ENCODE measurements around the gene LARGE1.

LARGE1 gene

DNA sequence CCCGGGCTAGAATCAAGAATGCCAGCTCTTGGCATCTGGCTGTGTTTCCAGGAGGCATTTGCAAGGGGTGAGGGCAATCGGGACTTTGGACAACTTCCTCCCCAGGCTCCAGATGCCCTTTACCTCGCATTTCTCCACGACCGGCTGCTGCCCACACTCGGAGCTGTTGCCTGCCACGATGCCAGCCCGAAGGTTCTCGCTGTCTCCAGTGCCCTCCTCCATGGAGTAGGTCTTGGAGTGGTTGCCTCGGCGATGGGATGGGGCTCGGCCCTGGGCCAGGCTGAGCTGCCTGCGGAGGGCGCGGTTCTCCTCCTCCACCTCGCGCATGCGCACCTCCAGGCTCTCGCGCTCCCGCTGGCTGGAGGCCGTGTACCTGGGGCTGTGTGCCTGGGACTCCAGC is 270.0 kb downstream of the LARGE1 start:
- DNase-seq: no peak

DNA sequence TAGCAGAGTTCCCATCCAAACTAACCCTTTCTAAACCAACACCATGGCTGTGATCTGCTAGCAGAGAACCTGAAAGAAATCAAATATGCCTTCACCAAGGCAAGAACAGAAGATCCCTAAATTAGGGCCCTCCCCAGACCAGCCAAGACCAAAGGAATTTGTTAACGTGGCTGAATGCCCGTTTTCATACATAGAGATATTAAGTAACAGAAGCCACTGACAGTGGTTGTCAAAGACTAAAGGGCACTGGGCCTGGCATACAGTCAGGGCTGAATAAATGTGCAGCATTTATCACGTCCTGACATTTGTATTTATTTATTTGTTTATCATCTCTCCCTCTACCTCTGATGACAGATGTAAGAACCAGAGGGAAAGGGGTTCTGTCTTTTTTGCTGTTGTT is 271.8 kb downstream of the LARGE1 start:
- DNase-seq: no peak

DNA sequence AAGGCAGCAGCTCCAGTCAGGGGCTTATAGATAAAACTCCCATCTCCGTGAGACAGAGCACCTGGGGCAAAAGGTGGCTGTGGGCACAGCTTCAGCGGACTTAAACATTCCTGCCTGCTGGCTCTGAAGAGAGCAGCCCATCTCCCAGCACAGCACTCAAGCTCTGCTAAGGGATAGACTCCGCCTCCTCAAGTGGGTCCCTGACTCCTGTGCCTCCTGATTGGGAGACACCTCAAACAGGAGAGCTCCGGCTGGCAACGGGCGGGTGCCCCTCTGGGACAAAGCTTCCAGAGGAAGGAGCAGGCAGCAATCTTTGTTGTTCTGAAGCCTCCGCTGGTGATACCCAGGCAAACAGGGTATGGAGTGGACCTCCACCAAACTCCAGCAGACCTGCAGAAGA is 279.4 kb downstream of the LARGE1 start:
- DNase-seq: no peak

DNA sequence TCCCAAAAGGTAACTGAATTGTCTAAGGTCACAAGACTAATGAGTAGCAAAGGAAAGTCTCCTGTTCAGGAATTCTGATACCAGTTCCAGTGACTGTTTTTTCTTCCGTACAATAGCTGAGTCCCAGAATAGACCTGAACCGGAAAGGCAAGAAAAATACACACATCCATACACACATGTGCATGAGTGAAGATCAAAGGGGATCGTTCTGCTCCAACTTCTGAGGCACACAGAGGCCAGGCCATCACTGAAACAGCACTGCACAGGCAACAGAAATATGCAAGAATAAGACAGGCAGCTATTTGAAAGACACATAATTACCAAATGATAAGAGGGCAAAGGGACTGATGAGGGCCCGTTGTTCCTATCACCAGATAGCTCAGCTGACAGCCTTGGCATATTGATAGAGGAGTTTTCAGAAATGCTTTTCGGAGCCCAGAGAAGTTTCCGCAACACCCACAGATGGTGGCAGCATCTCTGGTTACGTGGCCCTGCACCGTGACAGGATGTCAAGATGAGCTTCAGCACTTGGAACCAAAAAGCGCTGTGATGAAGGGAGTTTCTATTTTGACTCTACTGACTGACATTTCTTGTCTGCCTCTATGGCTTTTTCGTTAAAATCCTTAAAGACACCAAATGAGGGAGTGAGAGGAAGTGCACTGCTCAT is 280.6 kb downstream of the LARGE1 start:
- DNase-seq: no peak

GRCh38 chr22:33635766-33636165 is 284.5 kb downstream of the LARGE1 start:
- no peak for DNase-seq

DNA sequence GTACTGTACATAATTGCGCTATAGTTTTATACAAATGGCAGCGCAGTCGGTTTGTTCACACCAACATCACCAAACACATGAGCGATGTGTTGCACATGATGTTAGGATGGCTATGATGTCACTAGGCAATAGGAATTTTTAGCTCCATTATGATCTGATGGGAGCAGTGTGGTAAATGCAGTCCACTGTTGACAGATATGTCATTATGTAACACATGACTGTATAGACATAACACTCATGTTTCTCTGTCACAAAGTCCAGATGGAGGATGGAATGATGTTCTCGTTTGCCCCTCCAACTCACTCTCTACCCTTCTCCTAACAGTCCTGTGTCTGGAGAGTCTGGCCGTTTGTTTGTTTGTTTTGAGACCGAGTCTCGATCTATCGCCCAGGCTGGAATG is 288.5 kb downstream of the LARGE1 start:
- DNase-seq: no peak

DNA sequence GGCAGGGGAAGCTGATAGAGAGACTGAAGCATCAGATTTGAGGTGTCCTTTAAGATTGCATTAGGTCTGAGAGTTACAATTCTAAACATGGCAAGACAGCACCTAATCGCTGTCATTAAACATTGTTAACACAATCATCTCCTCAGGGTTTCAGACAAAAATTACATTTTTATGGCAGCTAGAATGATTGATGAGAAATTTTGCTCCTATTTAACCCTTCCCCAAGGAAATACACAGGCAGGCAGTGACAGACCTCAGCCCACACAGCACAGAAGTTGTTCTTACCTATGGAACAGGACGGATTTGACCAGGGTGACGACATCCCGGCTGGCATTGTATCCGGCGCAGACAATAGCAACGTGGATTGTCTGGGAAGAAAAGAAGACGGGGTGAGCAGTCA is 294.3 kb downstream of the LARGE1 start:
- no peak for DNase-seq

GRCh38 chr22:33620085-33620484 is 300.2 kb downstream of the LARGE1 start:
- DNase-seq: no peak

DNA sequence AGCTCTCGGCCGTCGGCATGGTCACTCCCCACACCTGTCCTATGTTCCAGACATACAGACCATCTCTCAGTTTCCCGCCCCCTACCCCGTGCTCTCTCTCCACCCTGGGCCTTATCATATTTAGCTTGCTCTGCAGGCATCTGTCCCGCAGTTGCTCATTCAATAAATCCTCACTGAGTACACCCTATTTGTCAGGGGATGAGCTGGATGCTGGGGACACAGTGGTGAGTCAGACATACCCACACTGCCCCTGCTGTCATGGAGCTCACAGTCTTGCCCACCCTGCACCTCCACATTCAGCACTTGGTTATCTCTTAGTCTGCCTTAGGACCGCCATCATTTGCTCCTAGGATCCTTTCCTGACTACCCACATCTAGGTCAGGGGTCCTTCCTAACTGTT is 313.8 kb downstream of the LARGE1 start:
- DNase-seq: no peak

- no peak for DNase-seq
Measured at GRCh38 chr22:33605666-33606065, 314.6 kb downstream of the LARGE1 start.

DNA sequence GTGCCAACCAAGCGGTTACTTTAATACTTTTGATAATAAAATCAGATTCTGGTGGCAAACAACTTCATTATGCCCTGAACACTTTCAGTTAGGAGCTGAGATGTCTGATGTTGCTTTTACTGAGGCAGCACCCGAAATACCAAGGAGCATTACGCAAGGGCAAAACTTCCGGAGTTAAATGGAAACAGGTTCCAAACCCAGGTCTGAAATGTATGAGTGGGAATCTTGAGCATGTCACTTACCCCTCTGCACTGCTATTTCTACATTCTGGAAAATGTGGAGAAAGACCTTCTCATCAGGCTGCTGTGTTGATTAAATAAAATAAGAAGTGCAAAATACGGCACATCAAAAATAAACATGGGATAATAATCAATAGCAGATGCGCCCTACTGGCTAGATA is 315.1 kb downstream of the LARGE1 start:
- no peak for DNase-seq

GRCh38 chr22:33601062-33601461 is 319.2 kb downstream of the LARGE1 start:
- DNase-seq: no peak

- no peak for DNase-seq
Measured at GRCh38 chr22:33600595-33600994, 319.7 kb downstream of the LARGE1 start.

DNA sequence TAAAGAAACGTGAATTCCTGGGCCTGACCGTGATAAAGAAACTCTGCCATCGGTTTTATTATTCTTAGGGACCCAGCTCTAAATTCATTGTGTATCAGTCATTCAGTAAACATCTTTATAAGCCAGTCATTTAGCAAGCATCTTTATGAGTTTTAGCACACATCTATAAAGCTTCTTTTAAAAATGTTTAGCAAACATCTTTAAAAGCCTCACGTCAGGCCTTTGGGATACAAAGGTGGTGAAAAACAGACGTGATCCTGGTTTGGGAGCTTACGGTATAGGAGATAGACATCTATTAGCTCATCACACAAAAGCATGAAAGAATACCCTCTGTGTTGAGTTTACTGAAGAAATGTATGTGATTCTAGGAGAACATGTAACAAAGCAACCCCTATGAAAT is 320.2 kb downstream of the LARGE1 start:
- no peak for DNase-seq

- no peak for DNase-seq
Measured at GRCh38 chr22:33599596-33599995, 320.7 kb downstream of the LARGE1 start.

- DNase-seq: no peak
Measured at GRCh38 chr22:33598821-33599220, 321.5 kb downstream of the LARGE1 start.

- DNase-seq: no peak
Measured at GRCh38 chr22:33597274-33597985, 322.8 kb downstream of the LARGE1 start.

DNA sequence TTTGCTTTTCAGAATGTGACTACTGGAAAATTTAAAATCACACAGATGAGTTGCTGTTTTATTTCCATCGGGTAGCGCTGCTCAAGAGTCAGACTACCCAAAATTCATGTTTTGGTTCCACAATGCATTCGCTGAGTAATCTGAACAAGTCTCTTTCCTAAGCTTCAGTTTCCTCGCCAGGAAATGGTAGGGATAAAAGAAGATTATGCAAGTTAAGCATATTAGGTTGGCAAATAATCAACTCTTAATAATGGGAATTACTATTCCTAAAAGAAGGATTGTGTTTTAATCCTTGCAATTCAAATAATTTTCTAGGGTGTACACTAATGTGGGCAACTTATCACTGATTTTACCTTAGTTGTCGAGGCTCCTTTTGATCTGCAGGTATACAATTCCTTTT is 326.5 kb downstream of the LARGE1 start:
- DNase-seq: no peak

DNA sequence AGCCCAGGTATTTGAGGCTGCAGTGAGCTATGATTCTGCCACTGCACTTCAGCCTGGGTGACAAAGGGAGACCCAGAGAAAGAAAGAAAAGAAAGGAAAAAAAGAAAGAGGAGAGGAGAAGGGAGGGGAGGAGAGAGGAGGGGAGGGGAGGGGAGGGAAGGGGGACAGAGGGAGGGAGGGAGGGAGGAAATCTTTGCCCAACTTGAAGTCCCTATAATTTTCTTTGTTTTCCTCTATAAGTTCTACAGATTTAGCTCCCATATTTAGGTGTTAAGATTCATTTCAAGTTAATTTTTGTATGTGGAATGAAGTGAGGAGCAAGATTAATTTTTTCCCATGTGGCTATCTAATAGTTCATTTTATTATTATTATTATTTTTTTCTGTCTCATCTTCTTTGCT is 328.3 kb downstream of the LARGE1 start:
- DNase-seq: no peak

GRCh38 chr22:33589297-33589696 is 331.0 kb downstream of the LARGE1 start:
- DNase-seq: no peak

- no peak for DNase-seq
Measured at GRCh38 chr22:33588860-33589259, 331.4 kb downstream of the LARGE1 start.

GRCh38 chr22:33584152-33584551 is 336.1 kb downstream of the LARGE1 start:
- no peak for DNase-seq

DNA sequence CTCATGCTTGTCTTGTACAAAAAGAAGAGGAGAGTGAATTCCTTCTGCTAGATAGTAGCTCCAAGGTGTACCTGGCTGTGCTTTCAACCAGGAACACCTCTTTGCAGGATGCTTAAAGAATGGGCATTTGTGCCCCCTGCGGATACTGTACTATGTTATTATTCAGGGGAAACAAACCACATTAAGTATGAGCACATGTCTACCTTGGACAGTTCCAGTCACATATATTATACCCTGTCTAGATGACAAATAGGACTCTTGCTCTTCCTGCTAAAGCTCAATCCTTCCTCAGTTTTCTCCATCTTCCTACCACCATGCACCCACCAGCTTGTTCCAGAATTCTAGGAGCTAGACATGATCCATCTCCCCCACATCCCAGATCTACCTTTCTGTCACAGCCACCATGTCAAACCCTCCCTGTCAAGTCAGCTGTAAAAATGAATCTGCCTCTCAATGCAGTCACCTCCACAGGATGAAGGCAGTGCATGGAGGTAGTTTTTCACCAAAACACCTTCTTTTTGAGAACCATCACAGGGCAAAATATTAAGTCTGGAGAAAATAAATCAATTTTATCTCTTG is 337.4 kb downstream of the LARGE1 start:
- no peak for DNase-seq

GRCh38 chr22:33580310-33580709 is 340.0 kb downstream of the LARGE1 start:
- DNase-seq: no peak

Data from activated CD4-positive, CD25-positive, alpha-beta regulatory T cell (primary cell).